Lower leg skin (tissue), 4 donors: ENCODE data around the gene USP7. TPM values are rescaled to one million over a fixed set of nuclear protein-coding genes. Genes with fewer than 3 reads are reported as not detected.
"Not testable (repeated sequence)": the region's sequence is repeated elsewhere in the genome, so short reads cannot be mapped to it uniquely, and the experiment has no call there.

Source experiments
- DNase-seq, 2 donors: peaks; one replicate each; pipeline ENCODE4 v3.0.0-alpha.2; 2019; ENCODE audit warnings: low spot score in 2 of 2
- H3K4me3 ChIP-seq: fragments of 200-600 bp; sonication (generic); 2 replicates; pipeline ENCODE4 v1.5.1; 2017; ENCODE audit warnings: mild to moderate bottlenecking, low read depth; ENCODE audit not compliant: poor library complexity, severe bottlenecking
- CTCF ChIP-seq, 3 donors: fragments of 450-650 bp; IDR thresholded peaks; one replicate each; pipeline ENCODE4 v1.5.1; 2016; ENCODE audit warnings: antibody characterized with exemption in 3 of 3, mild to moderate bottlenecking in 3 of 3, moderate library complexity in 2 of 3
- POLR2A ChIP-seq, 2 donors: fragments of 450-650 bp; IDR thresholded peaks; one replicate each; pipeline ENCODE4 v1.6.1; 2016 to 2017; ENCODE audit warnings: antibody characterized with exemption in 2 of 2, mild to moderate bottlenecking in 1 of 2, moderate library complexity in 1 of 2
- WGBS, 2 donors: methylation state at CpG; one replicate each; pipeline ENCODE4 v1.1.5; 2018; 5-methylcytosine and 5-hydroxymethylcytosine counted together
- intact Hi-C: fragments of 100-400 bp; cut with DNase I; formaldehyde crosslinking; loops from one replicate; pipeline ENCODE4 v1.15.0; 2023; ENCODE audit warnings: low total_unique reads
- total RNA-seq, 4 donors: library from RNA; depleted of rRNA; stranded (reverse); fragments of >200 nt; gene quantifications; one replicate each; pipeline ENCODE4 v1.1.0, GENCODE V29; 2016

USP7 gene
- total RNA-seq, 4 donors from 2014 or later = 80.3 to 105 (median 91.8) TPM

DNA sequence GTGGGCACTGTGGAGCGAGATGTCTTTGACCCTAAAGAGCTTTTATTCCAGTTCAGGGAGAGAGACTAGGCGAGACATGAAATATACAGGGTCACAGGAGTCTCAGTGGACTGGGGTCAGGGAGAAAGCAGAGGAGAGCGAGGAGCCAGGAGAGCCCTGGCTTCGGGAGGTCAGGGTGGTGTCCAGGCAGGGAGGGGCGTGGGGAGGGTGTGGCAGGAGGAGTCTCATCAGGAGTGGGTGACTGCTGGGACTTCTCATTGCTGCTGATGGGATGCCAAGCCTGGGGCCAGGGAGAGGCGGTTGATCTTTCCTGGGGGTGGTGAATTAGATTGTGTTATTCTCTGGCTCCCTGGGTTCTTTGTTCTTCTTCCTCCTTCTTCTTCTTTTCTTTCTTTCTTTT is 22.4 kb upstream of the USP7 start:
- intact Hi-C loops = no loop called here
- no peak for DNase-seq
- no peak for TF ChIP-seq POLR2A (IDR thresholded peaks at IDR 0.05)
- TF ChIP-seq CTCF (IDR thresholded peaks at IDR 0.05) = no peak
- H3K4me3 ChIP-seq = no peak overlapping the region
- WGBS, 2 donors = 68 to 75% methylated on average over 6 of the region's 6 CpGs

DNA sequence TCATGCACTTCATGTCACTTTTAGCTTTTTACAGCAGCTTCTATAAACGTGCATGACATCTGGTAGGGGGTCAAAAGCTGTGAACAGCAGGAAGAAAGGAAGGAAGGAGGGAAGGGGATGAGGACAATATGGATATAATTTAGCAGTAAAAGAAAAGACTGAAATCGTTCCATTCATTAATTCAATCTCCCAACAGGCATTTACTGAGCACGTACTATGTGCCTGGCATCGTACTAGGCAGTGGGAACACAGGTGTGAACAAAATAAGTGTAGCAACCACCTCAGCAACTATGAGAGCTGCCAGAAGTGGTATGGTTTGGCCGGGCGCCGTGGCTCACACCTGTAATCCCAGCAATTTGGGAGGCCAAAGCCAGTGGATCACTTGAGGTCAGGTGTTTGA is 19.1 kb upstream of the USP7 start:
- no peak overlapping the region for H3K4me3 ChIP-seq
- intact Hi-C loops = no loop called here
- DNase-seq = no peak
- WGBS, 2 donors = 79 to 81% methylated on average over 7 of the region's 7 CpGs
- TF ChIP-seq CTCF (IDR thresholded peaks at IDR 0.05) = no peak
- no peak for TF ChIP-seq POLR2A (IDR thresholded peaks at IDR 0.05)

DNA sequence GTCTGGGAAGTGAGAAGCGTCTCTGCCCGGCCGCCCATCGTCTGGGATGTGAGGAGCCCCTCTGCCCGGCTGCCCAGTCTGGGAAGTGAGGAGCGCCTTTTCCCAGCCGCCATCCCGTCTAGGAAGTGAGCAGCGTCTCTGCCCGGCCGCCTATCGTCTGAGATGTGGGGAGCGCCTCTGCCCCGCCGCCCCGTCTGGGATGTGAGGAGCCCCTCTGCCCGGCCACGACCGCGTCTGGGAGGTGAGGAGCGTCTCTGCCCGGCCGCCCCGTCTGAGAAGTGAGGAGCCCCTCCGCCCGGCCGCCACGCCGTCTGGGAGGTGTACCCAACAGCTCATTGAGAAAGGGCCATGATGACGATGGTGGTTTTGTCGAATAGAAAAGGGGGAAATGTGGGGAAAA is 18.2 kb upstream of the USP7 start:
- 97% methylated on average over 31 of the region's 31 CpGs for WGBS, 2 donors
- DNase-seq, H3K4me3 ChIP-seq, intact Hi-C loops: not testable (repeated sequence)

DNA sequence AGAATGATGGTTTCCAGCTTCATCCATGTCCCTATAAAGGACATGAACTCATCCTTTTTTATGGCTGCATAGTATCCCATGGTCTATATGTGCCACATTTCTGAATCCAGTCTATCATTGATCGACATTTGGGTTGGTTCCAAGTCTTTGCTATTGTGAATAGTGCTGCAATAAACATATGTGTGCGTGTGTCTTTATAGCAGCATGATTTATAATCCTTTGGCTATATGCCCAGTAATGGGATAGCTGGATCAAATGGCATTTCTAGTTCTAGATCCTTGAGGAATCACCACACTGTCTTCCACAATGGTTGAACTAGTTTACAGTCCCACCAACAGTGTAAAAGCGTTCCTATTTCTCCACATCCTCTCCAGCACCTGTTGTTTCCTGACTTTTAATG is 12.5 kb upstream of the USP7 start:
- DNase-seq, intact Hi-C loops, H3K4me3 ChIP-seq: not testable (repeated sequence)
- WGBS, 2 donors = 45 to 58% methylated on average over 3 of the region's 3 CpGs

- TF ChIP-seq CTCF (IDR thresholded peaks at IDR 0.05) (no peak), POLR2A (IDR thresholded peaks at IDR 0.05) (no peak)
- no peak for DNase-seq
- H3K4me3 ChIP-seq = no peak overlapping the region
- 62 to 63% methylated on average over 11 of the region's 11 CpGs for WGBS, 2 donors
- intact Hi-C loops = no loop called here
These were observed 11.3 kb upstream of the USP7 start for GRCh38 chr16:8975039-8975438.

DNA sequence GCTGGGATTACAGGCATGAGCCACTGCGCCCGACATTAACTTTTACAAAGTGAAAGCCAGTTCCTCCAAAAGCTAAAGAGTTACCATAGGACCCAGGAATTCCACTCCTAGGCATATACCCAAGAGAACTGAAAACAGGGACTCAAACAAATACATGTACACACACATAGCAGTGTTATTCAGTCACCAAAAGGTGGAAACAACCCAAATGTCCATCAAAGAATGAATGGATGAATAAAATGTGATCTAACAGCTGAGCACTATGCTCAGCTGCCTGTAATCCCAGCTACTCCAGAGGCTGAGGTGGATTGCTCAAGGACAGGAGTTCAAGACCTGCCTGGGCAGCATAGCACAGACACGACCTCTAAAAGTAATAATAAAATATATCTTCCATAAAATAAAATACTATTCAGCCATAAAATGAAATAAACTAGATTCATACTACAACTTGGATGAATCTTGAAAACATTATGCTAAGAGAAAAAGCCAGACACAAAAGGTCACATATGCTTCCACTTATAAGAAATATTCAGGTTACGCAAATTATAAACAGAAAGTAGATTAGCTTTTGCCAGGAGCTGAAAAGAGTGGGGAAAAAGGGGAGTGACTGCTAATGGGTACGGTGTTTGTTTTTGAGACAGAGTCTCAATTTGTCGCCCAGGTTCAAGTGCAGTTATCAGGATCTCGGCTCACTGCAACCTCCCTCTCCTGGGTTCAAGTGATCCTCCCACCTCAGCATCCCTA is 9.3 kb upstream of the USP7 start:
- WGBS, 2 donors = 64 to 71% methylated on average over 7 of the region's 7 CpGs

More for the DNA sequence above, 9.3 kb upstream of the USP7 start:
- intact Hi-C loops = no loop called here
- H3K4me3 ChIP-seq = no peak overlapping the region
- no peak for TF ChIP-seq CTCF (IDR thresholded peaks at IDR 0.05)
- TF ChIP-seq POLR2A (IDR thresholded peaks at IDR 0.05) = no peak
- DNase-seq = no peak
